ES-I3 (cell line): ENCODE measurements around the gene SLC2A14.
"Not testable (repeated sequence)": the region's sequence is repeated elsewhere in the genome, so short reads cannot be mapped to it uniquely, and the experiment has no call there.

ENCODE experiments used
- H3K36me3 ChIP-seq: 2 replicates; pipeline ENCODE4 v1.6.1; 2013; ENCODE audit warnings: mild to moderate bottlenecking, low read length, control low read depth, moderate library complexity; ENCODE audit not compliant: insufficient read depth
- H3K4me1 ChIP-seq: 2 replicates; pipeline ENCODE4 v1.6.1; 2013; ENCODE audit warnings: mild to moderate bottlenecking, control low read depth, low read length; ENCODE audit not compliant: insufficient read depth
- H3K9ac ChIP-seq: 2 replicates; pipeline ENCODE4 v1.6.1; 2013; ENCODE audit warnings: low read depth, mild to moderate bottlenecking, low read length, moderate library complexity
- H3K9me3 ChIP-seq: 2 replicates; pipeline ENCODE4 v1.6.1; 2013; ENCODE audit warnings: mild to moderate bottlenecking, low read length, moderate library complexity; ENCODE audit not compliant: control insufficient read depth, insufficient read depth

SLC2A14 gene

DNA sequence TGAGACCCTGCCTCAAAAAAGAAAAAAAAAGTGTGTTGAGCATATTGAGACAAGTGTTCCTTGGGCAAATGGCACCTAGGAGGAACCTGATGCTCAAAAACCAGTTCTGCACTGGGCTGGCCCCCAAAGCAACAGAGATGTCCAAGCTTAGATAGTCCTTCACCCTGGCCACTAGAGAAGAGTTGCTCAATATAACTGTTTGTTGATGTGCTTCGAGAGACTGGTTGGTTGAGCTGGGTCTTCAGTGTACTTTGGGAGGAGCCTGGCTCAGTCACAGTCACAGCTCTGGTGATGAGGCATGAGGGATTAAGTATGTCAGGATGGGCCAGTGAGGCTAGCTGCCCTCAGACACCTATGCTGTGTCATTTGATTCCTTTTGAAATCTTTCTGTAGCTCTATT, 38.0 kb downstream of the SLC2A14 start:
- H3K4me1 ChIP-seq, result peaks cover 9% of the 10 kb centered on the region
- no peaks in the 10 kb centered on the region for H3K9me3 ChIP-seq
- no peaks in the 10 kb centered on the region for H3K36me3 ChIP-seq
- H3K9ac ChIP-seq, result no peak overlapping the region

GRCh38 chr12:7833831-7834230, 38.9 kb downstream of the SLC2A14 start:
- Histone ChIP-seq H3K4me1 (peaks cover 9% of the 10 kb centered on the region), H3K36me3 (no peaks in the 10 kb centered on the region), H3K9ac (no peak overlapping the region), H3K9me3 (no peaks in the 10 kb centered on the region)

- not testable (repeated sequence) for H3K9ac ChIP-seq, H3K4me1 ChIP-seq, H3K36me3 ChIP-seq, H3K9me3 ChIP-seq
Measured at GRCh38 chr12:7833201-7833600, 39.5 kb downstream of the SLC2A14 start.

GRCh38 chr12:7832059-7832696, 40.5 kb downstream of the SLC2A14 start:
- Histone ChIP-seq H3K36me3 (no peaks in the 10 kb centered on the region), H3K9me3 (no peaks in the 10 kb centered on the region), H3K9ac (peak overlapping the region; percentile 13; the same call in 1 of the 2 replicates), H3K4me1 (peaks cover 9% of the 10 kb centered on the region)

DNA sequence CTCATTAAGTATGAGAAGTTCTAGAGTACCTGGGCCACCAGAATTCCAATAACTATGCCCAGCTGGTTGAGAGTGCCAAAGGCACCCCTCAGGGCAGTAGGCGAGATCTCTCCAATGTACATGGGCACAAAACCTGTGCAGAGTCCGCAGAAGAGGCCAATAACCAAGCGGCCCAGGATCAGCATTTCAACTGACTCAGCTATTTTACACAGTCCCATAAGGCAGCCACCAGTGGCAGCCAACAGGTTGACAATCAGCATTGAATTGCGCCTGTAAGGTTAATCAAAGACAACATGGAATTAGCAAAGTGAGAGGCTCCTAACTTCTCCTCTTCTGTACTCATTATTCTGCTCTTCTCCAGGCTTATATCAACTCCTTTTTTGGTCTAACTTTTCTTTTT, 43.0 kb downstream of the SLC2A14 start:
- H3K4me1 ChIP-seq, result peaks cover 16% of the 10 kb centered on the region
- H3K9ac ChIP-seq, H3K9me3 ChIP-seq, H3K36me3 ChIP-seq: not testable (repeated sequence)

DNA sequence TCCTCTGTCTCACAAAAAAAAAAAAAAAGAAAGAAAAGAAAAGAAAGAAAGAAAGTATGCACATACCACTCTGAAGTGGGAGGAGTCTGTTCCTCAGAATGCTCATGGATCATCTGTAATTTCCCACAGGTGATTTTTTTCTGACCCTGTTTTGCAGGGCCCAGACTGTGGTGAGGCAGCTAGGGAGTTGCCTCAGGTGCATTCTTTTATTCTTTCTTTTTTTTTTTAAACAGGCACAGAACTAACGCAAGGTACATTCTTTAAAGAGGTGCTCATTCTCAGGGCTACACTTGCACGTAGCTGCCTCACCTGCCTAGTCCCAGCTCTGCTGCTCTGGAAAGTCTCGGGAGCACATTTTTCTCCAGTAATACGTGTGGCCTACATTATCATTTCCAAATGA, 47.0 kb downstream of the SLC2A14 start:
- not testable (repeated sequence) for H3K4me1 ChIP-seq, H3K9ac ChIP-seq, H3K9me3 ChIP-seq, H3K36me3 ChIP-seq

- Histone ChIP-seq H3K4me1 (no peaks in the 10 kb centered on the region; the same call in 1 of the 2 replicates), H3K36me3 (no peaks in the 10 kb centered on the region; the same call in 1 of the 2 replicates), H3K9ac (no peak overlapping the region), H3K9me3 (no peaks in the 10 kb centered on the region)
Measured at GRCh38 chr12:7806863-7807487, 65.7 kb downstream of the SLC2A14 start.

DNA sequence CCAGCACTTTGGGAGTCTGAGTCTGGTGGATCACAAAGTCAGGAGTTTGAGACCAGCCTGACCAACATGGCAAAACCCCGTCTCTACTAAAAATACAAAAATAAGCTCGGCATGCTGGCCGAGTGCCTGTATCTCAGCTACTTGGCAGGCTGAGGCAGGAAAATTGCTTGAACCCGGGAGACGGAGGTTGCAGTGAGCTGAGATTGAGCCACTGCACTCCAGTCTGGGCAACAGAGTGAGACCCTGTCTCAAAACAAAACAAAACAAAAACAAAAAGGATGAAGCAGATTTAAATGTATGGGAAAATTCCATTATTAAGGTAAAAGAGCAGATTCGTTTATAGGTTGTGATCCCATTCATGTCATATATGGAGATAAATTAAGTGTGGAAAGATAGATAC, 66.4 kb downstream of the SLC2A14 start:
- not testable (repeated sequence) for H3K9ac ChIP-seq, H3K4me1 ChIP-seq

DNA sequence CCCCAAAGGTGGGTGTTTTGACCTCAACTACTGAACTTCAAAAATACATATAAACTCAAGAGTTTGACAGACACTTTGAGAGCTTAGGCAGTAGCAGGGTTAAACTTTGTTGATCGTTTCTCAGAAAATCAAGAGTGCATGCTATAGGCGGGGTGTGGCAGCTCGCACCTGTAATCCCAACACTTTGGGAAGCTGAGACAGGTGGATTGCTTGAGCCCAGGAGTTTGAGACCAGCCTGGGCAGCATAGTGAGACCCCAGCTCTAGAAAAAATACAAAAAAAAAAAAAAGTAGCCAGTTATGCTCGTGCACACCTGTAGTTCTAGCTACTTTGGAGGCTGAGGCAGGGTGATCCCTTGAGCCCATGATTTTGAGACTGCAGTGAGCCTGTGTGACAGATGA, 71.3 kb downstream of the SLC2A14 start:
- Histone ChIP-seq H3K36me3 (peaks cover 8% of the 10 kb centered on the region), H3K4me1 (peaks cover 23% of the 10 kb centered on the region), H3K9me3 (no peaks in the 10 kb centered on the region), H3K9ac (no peak overlapping the region)

More for the DNA sequence above, 66.4 kb downstream of the SLC2A14 start:
- not testable (repeated sequence) for H3K36me3 ChIP-seq, H3K9me3 ChIP-seq

DNA sequence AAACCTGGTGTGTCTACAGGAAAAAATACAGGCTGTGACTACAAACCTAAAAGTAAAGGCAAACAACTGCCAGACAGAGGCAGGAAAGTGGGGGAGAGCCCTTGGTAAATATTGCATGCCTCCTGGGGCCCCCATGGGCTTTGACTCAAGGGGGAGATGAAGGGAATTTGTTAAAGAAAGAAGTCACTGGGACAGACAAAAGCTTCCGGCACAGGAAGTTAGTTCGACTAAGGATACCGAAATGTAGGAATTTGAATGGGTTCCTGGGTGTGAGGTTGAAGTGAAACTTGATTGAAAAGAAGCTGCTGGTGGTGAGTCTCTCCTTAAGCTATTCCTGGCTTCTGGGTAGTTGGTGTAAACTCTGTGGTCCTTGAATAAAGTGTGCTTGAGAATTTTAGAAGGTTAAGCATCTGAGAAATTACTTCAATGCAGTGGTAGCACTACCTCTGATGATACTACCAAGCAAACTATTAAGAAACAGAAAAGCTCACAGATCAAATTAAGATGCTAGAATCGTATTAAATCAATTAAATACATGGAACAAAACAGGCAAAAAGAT, 73.9 kb downstream of the SLC2A14 start:
- peaks cover 14% of the 10 kb centered on the region for H3K36me3 ChIP-seq
- peaks cover 23% of the 10 kb centered on the region for H3K4me1 ChIP-seq
- not testable (repeated sequence) for H3K9ac ChIP-seq, H3K9me3 ChIP-seq

DNA sequence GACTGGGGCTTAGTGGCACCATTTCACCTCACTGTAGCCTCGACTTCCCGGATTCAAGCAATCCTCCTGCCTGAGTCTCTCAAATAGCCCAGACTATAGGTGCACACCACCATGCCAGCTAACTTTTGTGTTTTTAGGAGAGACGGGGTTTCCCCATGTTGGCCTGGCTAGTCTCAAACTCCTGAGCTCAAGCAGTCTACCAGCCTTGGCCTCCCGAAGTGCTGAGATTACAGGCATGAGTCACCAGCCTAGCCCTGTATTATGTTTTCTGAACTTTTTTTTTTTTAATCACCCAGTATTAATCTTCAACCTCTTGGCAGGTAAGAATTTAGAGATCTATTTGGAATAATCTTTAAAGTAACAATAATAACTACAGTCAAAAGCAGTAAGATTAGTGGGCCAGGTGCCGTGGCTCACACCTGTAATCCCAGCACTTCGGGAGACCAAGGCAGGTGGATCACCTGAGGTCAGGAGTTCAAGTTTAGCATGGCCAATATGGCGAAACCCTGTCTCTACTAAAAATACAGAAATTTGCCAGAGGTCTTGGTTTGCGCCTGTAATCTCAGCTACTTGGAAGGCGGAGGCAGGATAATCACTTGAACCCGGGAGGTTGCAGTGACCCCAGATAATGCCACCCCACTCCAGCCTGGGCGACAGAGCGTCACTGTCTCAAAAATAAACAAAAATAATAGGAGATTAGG, 74.9 kb downstream of the SLC2A14 start:
- H3K36me3 ChIP-seq, result peaks cover 22% of the 10 kb centered on the region
- H3K4me1 ChIP-seq, result peaks cover 23% of the 10 kb centered on the region
- H3K9ac ChIP-seq, result no peak overlapping the region
- H3K9me3 ChIP-seq, result no peaks in the 10 kb centered on the region

GRCh38 chr12:7797269-7797668, 75.4 kb downstream of the SLC2A14 start:
- H3K9ac ChIP-seq, H3K9me3 ChIP-seq: not testable (repeated sequence)
- Histone ChIP-seq H3K4me1 (peaks cover 23% of the 10 kb centered on the region), H3K36me3 (peaks cover 28% of the 10 kb centered on the region)

GRCh38 chr12:7793211-7793610, 79.5 kb downstream of the SLC2A14 start:
- peaks cover 32% of the 10 kb centered on the region for H3K36me3 ChIP-seq

GRCh38 chr12:7788884-7789528, 83.7 kb downstream of the SLC2A14 start, which contains the start of gene NANOG:
Gene NANOG, plus strand, starts transcription at chr12:7789402. Its CDS starts 213 bp downstream, at chr12:7789615.
- H3K4me1 ChIP-seq, result peaks cover 27% of the 10 kb centered on the region
- not testable (repeated sequence) for H3K9me3 ChIP-seq
- H3K36me3 ChIP-seq, result peaks cover 20% of the 10 kb centered on the region
- peak within 1 kb of the TSS; percentile 87 for H3K9ac ChIP-seq

More at GRCh38 chr12:7793211-7793610, 79.5 kb downstream of the SLC2A14 start:
- Histone ChIP-seq H3K4me1 (peaks cover 16% of the 10 kb centered on the region), H3K9ac (no peak overlapping the region), H3K9me3 (no peaks in the 10 kb centered on the region)
